Mucosa of descending colon (tissue), 3 donors: ENCODE measurements around the gene SS18L1. TPM values are rescaled to one million over a fixed set of nuclear protein-coding genes. Genes with fewer than 3 reads are reported as not detected.

ENCODE experiments used
- ATAC-seq: fragments of 200-7000 bp; cut with Tn5 transposase; one replicate; pipeline ENCODE4 v1.9.1; 2020; ENCODE audit warnings: mild to moderate bottlenecking, moderate library complexity
- DNase-seq, 3 donors: peaks; one replicate each; pipeline ENCODE4 v3.0.0-alpha.2; 2020
- H3K36me3 ChIP-seq: fragments of 200-600 bp; one replicate; pipeline ENCODE4 v1.8.0; 2021; ENCODE audit warnings: low read depth, mild to moderate bottlenecking
- H3K4me1 ChIP-seq: fragments of 200-600 bp; one replicate; pipeline ENCODE4 v1.8.0; 2021; ENCODE audit warnings: low read depth, mild to moderate bottlenecking
- H3K4me3 ChIP-seq: fragments of 200-600 bp; one replicate; pipeline ENCODE4 v1.8.0; 2021; ENCODE audit warnings: mild to moderate bottlenecking
- H3K9me3 ChIP-seq: fragments of 200-600 bp; one replicate; pipeline ENCODE4 v1.8.0; 2021; ENCODE audit warnings: mild to moderate bottlenecking
- CTCF ChIP-seq: fragments of 200-600 bp; IDR thresholded peaks from one replicate; pipeline ENCODE4 v1.8.0; 2022; ENCODE audit warnings: antibody characterized with exemption, mild to moderate bottlenecking
- intact Hi-C, 2 donors: fragments of 100-400 bp; cut with DNase I in 1 of 2; cut with micrococcal nuclease in 1 of 2; formaldehyde crosslinking; loops; one replicate each; pipeline versions ENCODE4 v1.11.0 to v1.11.1; 2022; cut with DNase I, micrococcal nuclease
- total RNA-seq, 3 donors: library from RNA; stranded (reverse); fragmentation: NEBNext Ultra II Directional in 2 of 3; extraction: Animal tissue kit (Norgen Biotek cat#: 25700) in 2 of 3; gene quantifications; one replicate each; pipeline versions ENCODE4 v1.2.1 to v1.2.4, GENCODE V29; 2021 to 2023
- donor health status: DM: no; HTN: no; CAD: no; lungs with moderate emphysema.
- donor health status: DM: no; HTN: no; CAD: no.
- donor health status: DM: no; HTN: yes; CAD: no.

The SS18L1 gene
- total RNA-seq, 3 donors from 2014 or later, result 13.2 to 16.0 (median 14.4) TPM

GRCh38 chr20:62174021-62174804 lies 30.6 kb downstream of the SS18L1 start:
- peak in 1 of 3 donors; percentile 38 for DNase-seq
- intact Hi-C loops, result no loop called here
- H3K4me3 ChIP-seq, result no peak overlapping the region
- no peak for ATAC-seq
- no peak for TF ChIP-seq CTCF
- H3K9me3 ChIP-seq, result no peaks in the 10 kb centered on the region
- no peaks in the 10 kb centered on the region for H3K36me3 ChIP-seq
- no peaks in the 10 kb centered on the region for H3K4me1 ChIP-seq

DNA sequence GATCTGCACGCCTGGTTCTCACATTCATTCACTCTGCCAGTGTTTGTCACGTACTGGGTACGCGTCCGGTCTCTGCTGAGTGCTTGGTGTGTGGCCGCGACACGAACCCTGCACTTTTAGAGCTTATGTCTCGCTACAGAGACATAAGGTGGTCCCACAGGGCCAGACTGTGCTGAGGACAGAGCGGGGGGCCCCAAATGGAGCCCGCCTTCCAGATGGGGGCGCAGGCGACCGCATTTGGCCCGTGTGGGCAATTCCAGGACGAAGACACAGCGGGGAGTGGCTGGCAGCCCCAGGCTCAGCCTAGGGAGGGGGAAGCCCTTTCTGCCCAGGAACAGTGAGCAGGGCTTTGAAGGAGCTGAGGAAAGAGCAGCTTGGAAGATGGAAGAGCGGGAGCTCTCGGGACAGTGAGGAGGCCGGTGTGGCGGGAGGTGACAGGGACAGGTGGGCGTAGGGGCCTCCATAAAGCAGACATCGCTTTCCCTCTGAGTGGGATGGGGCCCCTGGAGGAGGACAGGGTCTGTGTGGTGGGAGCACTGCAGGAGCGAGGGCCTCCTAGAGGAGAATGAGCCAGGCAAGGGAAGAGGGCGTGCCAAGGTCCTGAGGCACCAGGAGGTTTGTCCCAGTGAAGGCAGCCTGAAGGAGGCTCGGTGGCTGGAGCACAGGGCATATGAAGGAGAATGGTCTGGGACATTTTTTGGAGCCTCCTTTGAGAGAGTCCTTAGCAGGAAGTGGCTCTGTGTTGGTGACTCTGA lies 31.5 kb downstream of the SS18L1 start:
- intact Hi-C loops, result no loop called here
- no peak for TF ChIP-seq CTCF
- Histone ChIP-seq H3K4me1 (no peaks in the 10 kb centered on the region), H3K9me3 (no peaks in the 10 kb centered on the region), H3K36me3 (no peaks in the 10 kb centered on the region), H3K4me3 (no peak overlapping the region)
- ATAC-seq (no peak), DNase-seq (peak in 1 of 3 donors; percentile 34)

GRCh38 chr20:62175711-62176110 lies 32.1 kb downstream of the SS18L1 start:
- Histone ChIP-seq H3K4me3 (no peak overlapping the region), H3K4me1 (no peaks in the 10 kb centered on the region), H3K36me3 (no peaks in the 10 kb centered on the region), H3K9me3 (no peaks in the 10 kb centered on the region)
- no peak for ATAC-seq
- no peak for TF ChIP-seq CTCF
- peak in 1 of 3 donors; percentile 15 for DNase-seq
- intact Hi-C loops, result no loop called here

- intact Hi-C loops, result no loop called here
- Histone ChIP-seq H3K4me3 (no peak overlapping the region), H3K4me1 (no peaks in the 10 kb centered on the region), H3K36me3 (no peaks in the 10 kb centered on the region), H3K9me3 (no peaks in the 10 kb centered on the region)
- no peak for TF ChIP-seq CTCF
- DNase-seq, result peak in 1 of 3 donors; percentile 25
- no peak for ATAC-seq
Measured at GRCh38 chr20:62176866-62177265, 33.3 kb downstream of the SS18L1 start.

GRCh38 chr20:62177307-62177706 lies 33.7 kb downstream of the SS18L1 start:
- H3K4me1 ChIP-seq, result peaks cover 3% of the 10 kb centered on the region
- no peak for TF ChIP-seq CTCF
- DNase-seq, result peak in 1 of 3 donors; percentile 12
- no peaks in the 10 kb centered on the region for H3K36me3 ChIP-seq
- ATAC-seq, result no peak
- intact Hi-C loops, result no loop called here
- no peak overlapping the region for H3K4me3 ChIP-seq
- no peaks in the 10 kb centered on the region for H3K9me3 ChIP-seq
